ENCODE results near the gene ALDH1B1. TPM values are rescaled to one million over a fixed set of nuclear protein-coding genes. Genes with fewer than 3 reads are reported as not detected.

Gene ALDH1B1
- total RNA-seq, 4 donors from 2014 or later, result 8.0 to 15.4 (median 11.0) TPM

- TF ChIP-seq CTCF (IDR thresholded peaks at IDR 0.05; ENCODE audit: low read depth), result no peak
Measured at GRCh38 chr9:38445154-38446043, 52.9 kb downstream of the ALDH1B1 start.

- TF ChIP-seq CTCF (IDR thresholded peaks at IDR 0.05; ENCODE audit: low read depth), result no peak
Measured at GRCh38 chr9:38447703-38448102, 55.2 kb downstream of the ALDH1B1 start.

Other genes starting within 250 kb of the ALDH1B1 start
- not detected for gene IGFBPL1, start 31.8 kb downstream of the ALDH1B1 start, total RNA-seq
- under 1 TPM in 2 of 4 donors, not detected in 2; 0.22 to 0.33 TPM for gene ANKRD18A, start 227.9 kb downstream of the ALDH1B1 start, total RNA-seq

Data from subcutaneous adipose tissue (tissue), 4 donors.